Memory B cell (primary cell): ENCODE results near the gene PCDHGB3.
"Not testable (repeated sequence)": the region's sequence is repeated elsewhere in the genome, so short reads cannot be mapped to it uniquely, and the experiment has no call there.

Experiments
- ATAC-seq: fragments of 150-1000 bp; cut with Tn5 transposase; 2 replicates; pipeline ENCODE4 v1.10.0; 2021; ENCODE audit warnings: low read depth, mild to moderate bottlenecking, moderate library complexity
- DNase-seq, 2 donors: peaks; one replicate each; pipeline ENCODE4 v3.0.0; 2022; ENCODE audit warnings: low spot score in 2 of 2
- H3K27ac Mint-ChIP-seq: one replicate; pipeline ENCODE4 v1.8.0; 2022; ENCODE audit warnings: mild to moderate bottlenecking, moderate library complexity, mixed read lengths
- H3K27me3 Mint-ChIP-seq: one replicate; pipeline ENCODE4 v1.8.0; 2022; ENCODE audit warnings: mixed read lengths
- H3K36me3 Mint-ChIP-seq: one replicate; pipeline ENCODE4 v1.8.0; 2022; ENCODE audit warnings: mild to moderate bottlenecking, mixed read lengths
- H3K4me1 Mint-ChIP-seq: one replicate; pipeline ENCODE4 v1.8.0; 2022; ENCODE audit warnings: mixed read lengths
- H3K4me3 Mint-ChIP-seq: one replicate; pipeline ENCODE4 v1.8.0; 2022; ENCODE audit warnings: mild to moderate bottlenecking, moderate library complexity, mixed read lengths
- H3K9me3 Mint-ChIP-seq: one replicate; pipeline ENCODE4 v1.8.0; 2022; ENCODE audit warnings: mixed read lengths

The PCDHGB3 gene

DNA sequence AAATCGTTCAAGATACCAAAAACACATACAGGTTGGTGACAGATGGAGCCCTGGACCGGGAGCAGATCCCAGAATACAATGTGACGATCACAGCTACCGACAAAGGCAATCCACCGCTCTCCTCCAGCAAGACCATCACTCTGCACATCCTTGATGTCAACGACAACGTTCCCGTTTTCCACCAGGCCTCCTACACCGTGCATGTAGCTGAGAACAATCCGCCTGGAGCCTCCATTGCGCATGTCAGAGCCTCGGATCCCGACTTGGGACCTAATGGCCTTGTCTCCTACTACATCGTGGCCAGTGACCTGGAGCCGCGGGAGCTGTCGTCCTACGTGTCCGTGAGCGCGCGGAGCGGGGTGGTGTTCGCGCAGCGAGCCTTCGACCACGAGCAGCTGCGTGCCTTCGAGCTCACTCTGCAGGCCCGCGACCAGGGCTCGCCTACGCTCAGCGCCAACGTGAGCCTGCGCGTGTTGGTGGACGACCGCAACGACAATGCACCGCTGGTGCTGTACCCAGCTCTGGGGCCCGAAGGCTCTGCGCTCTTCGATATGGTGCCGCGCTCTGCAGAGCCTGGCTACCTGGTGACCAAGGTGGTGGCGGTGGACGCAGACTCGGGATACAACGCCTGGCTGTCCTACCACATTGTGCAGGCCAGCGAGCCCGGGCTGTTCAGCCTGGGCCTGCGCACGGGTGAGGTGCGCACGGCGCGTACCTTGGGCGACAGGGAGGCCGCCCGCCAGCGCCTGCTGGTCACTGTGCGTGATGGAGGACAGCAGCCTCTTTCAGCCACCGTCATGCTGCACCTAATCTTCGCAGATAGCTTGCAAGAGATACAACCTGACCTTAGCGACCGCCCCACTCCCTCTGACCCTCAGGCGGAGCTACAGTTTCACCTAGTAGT lies 1.8 kb downstream of the PCDHGB3 start:
- Mint-ChIP-seq H3K4me1 (peaks cover 2% of the 10 kb centered on the region), H3K27ac (no peak overlapping the region), H3K36me3 (peaks cover 3% of the 10 kb centered on the region), H3K27me3 (peaks cover 10% of the 10 kb centered on the region), H3K9me3 (peaks cover 8% of the 10 kb centered on the region), H3K4me3 (no peak overlapping the region)
- no peak for ATAC-seq
- no peak for DNase-seq

GRCh38 chr5:141373673-141374317 lies 3.8 kb downstream of the PCDHGB3 start, which contains the start of gene PCDHGA6:
PCDHGA6 (plus strand) TSS chr5:141373891; CDS start chr5:141374084, 193 bp downstream.
- Mint-ChIP-seq H3K4me3 (peak within 1 kb of the TSS; percentile 24), H3K27me3 (peaks cover 9% of the 10 kb centered on the region), H3K9me3 (peaks cover 10% of the 10 kb centered on the region), H3K27ac (no peak within 1 kb of the TSS), H3K36me3 (peaks cover 5% of the 10 kb centered on the region), H3K4me1 (peaks cover 2% of the 10 kb centered on the region)
- DNase-seq (no peak), ATAC-seq (no peak)

DNA sequence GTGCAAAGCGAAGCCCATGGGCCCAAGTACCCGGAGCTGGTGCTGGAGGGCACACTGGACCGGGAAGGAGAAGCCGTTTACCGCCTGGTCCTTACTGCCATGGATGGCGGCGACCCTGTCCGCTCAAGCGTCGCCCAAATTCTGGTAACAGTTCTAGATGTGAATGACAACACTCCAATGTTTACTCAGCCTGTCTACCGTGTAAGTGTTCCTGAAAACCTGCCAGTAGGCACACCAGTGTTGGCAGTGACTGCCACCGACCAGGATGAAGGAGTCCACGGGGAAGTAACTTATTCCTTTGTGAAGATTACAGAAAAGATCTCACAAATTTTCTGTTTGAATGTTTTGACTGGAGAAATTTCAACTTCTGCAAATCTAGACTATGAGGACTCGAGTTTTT lies 4.6 kb downstream of the PCDHGB3 start:
- no peak for DNase-seq
- H3K27ac Mint-ChIP-seq, result no peak overlapping the region
- peaks cover 10% of the 10 kb centered on the region for H3K9me3 Mint-ChIP-seq
- H3K4me1 Mint-ChIP-seq, result peaks cover 2% of the 10 kb centered on the region
- H3K27me3 Mint-ChIP-seq, result peaks cover 11% of the 10 kb centered on the region
- ATAC-seq, result no peak
- H3K36me3 Mint-ChIP-seq, result peaks cover 6% of the 10 kb centered on the region
- H3K4me3 Mint-ChIP-seq, result no peak overlapping the region

GRCh38 chr5:141375444-141376155 lies 5.6 kb downstream of the PCDHGB3 start:
- ATAC-seq, H3K4me1 Mint-ChIP-seq, H3K9me3 Mint-ChIP-seq, DNase-seq, H3K36me3 Mint-ChIP-seq, H3K27ac Mint-ChIP-seq, H3K4me3 Mint-ChIP-seq: not testable (repeated sequence)
- H3K27me3 Mint-ChIP-seq, result peaks cover 11% of the 10 kb centered on the region

DNA sequence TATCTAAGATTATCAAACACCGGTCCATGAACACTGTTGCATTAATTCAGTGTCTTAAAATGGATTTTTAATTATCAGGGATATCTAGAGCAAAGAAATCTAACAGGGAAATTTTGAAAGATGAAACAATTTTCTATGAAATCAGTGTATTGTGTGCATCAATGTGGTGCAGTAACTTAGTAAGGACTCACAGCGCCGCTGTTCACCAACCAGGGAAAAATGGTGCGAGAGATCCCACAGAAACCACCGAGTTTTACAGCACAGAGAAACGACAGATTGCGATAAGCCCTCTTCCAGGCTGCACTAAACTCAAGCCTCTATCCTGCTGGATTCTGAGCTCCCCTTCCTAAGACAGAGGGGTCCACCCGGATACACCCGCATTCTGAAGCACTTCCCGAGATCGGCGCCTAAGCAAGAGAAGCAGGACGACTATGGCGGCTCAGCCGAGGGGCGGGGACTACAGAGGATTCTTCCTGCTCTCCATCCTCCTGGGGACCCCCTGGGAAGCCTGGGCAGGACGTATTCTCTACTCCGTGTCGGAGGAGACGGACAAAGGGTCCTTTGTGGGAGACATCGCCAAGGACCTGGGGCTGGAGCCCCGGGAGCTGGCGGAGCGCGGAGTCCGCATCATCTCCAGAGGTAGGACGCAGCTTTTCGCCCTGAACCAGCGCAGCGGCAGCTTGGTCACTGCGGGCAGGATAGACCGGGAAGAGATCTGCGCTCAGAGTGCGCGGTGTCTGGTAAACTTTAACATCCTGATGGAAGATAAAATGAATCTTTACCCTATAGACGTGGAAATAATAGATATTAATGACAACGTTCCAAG lies 12.6 kb downstream of the PCDHGB3 start, which contains the start of gene PCDHGA7:
Gene PCDHGA7, plus strand, starts transcription at position 274 of the 826 bp plus-strand sequence. Its CDS starts 158 bp downstream, at position 432.
- H3K4me3 Mint-ChIP-seq, result peak within 1 kb of the TSS; percentile 78
- H3K27ac Mint-ChIP-seq, result no peak within 1 kb of the TSS
- ATAC-seq, result no peak

DNA sequence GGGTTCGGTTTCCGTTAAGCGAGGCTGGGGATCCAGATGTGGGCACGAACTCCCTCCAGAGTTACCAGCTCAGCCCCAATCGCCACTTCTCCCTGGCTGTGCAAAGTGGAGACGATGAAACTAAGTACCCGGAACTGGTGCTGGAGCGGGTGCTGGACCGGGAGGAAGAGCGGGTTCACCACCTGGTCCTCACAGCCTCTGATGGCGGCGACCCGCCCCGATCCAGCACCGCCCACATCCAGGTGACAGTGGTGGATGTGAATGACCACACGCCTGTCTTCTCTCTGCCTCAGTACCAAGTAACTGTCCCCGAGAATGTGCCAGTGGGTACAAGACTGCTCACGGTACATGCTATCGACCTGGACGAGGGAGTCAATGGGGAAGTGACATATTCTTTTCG lies 13.3 kb downstream of the PCDHGB3 start:
- H3K4me1 Mint-ChIP-seq, result no peaks in the 10 kb centered on the region
- H3K36me3 Mint-ChIP-seq, result peaks cover 3% of the 10 kb centered on the region
- no peak overlapping the region for H3K4me3 Mint-ChIP-seq
- peaks cover 21% of the 10 kb centered on the region for H3K27me3 Mint-ChIP-seq
- ATAC-seq (no peak), DNase-seq (no peak)
- H3K27ac Mint-ChIP-seq, result no peak overlapping the region
- H3K9me3 Mint-ChIP-seq, result peaks cover 7% of the 10 kb centered on the region

More for the DNA sequence above, 12.6 kb downstream of the PCDHGB3 start, which contains the start of gene PCDHGA7:
- H3K4me1 Mint-ChIP-seq, result no peaks in the 10 kb centered on the region
- DNase-seq, result peak in 1 of 2 donors; percentile 9
- H3K36me3 Mint-ChIP-seq, result peaks cover 3% of the 10 kb centered on the region
- H3K9me3 Mint-ChIP-seq, result peaks cover 7% of the 10 kb centered on the region
- peaks cover 21% of the 10 kb centered on the region for H3K27me3 Mint-ChIP-seq

GRCh38 chr5:141384471-141385267 lies 14.6 kb downstream of the PCDHGB3 start:
- DNase-seq, result no peak
- Mint-ChIP-seq H3K27me3 (peaks cover 21% of the 10 kb centered on the region), H3K4me1 (no peaks in the 10 kb centered on the region), H3K4me3 (no peak overlapping the region), H3K9me3 (peaks cover 6% of the 10 kb centered on the region), H3K27ac (no peak overlapping the region), H3K36me3 (no peaks in the 10 kb centered on the region)
- no peak for ATAC-seq

DNA sequence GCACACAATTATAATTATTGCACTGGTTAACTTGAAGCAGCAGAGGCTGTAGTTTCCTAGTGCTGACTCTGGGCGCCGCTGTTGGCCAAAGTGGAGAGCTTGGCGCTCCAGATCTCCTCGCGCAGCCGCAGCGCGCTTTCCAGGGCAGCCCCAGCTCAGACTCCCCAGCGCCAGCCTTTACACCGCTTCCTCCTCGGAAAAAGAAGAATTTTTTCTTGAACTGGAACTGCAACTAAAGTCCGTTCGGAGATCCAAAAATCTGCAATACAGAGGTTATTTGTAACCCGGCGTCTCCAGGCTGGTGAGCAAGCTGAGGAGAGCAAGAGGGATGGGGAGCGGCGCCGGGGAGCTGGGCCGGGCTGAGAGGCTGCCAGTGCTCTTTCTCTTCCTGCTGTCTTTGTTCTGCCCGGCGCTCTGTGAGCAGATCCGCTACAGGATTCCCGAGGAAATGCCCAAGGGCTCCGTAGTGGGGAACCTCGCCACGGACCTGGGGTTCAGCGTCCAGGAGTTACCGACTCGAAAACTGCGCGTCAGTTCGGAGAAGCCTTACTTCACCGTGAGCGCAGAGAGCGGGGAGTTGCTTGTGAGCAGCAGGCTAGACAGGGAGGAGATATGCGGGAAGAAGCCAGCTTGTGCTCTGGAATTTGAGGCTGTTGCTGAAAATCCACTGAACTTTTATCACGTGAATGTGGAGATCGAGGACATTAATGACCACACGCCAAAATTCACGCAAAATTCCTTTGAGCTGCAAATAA lies 17.7 kb downstream of the PCDHGB3 start, which contains the start of gene PCDHGB4:
Gene PCDHGB4, plus strand, starts transcription at position 142 of the 755 bp plus-strand sequence. Its CDS starts 187 bp downstream, at position 329.
- not testable (repeated sequence) for H3K4me1 Mint-ChIP-seq, H3K27ac Mint-ChIP-seq, H3K9me3 Mint-ChIP-seq, H3K36me3 Mint-ChIP-seq
- ATAC-seq (peak; percentile 58), DNase-seq (peak in 1 of 2 donors; percentile 16)
- peak within 1 kb of the TSS; percentile 34 for H3K4me3 Mint-ChIP-seq
- H3K27me3 Mint-ChIP-seq, result peaks cover 21% of the 10 kb centered on the region

DNA sequence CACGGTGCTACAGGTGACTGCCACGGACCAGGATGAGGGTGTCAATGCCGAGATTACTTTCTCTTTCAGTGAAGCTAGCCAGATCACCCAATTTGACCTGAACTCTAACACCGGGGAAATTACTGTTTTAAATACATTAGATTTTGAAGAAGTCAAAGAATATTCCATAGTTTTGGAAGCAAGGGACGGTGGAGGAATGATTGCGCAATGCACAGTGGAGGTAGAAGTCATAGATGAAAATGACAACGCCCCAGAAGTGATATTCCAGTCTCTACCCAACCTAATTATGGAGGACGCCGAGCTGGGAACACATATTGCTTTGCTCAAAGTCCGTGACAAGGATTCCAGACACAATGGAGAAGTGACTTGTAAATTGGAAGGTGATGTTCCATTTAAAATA lies 18.6 kb downstream of the PCDHGB3 start:
- no peak for DNase-seq
- no peak for ATAC-seq
- Mint-ChIP-seq H3K36me3 (peaks cover 5% of the 10 kb centered on the region), H3K27ac (no peak overlapping the region), H3K4me3 (no peak overlapping the region), H3K4me1 (peaks cover 2% of the 10 kb centered on the region), H3K9me3 (peaks cover 4% of the 10 kb centered on the region), H3K27me3 (peaks cover 18% of the 10 kb centered on the region)

GRCh38 chr5:141389153-141390042 lies 19.4 kb downstream of the PCDHGB3 start:
- Mint-ChIP-seq H3K27ac (no peak overlapping the region), H3K4me3 (no peak overlapping the region), H3K9me3 (peaks cover 8% of the 10 kb centered on the region)

DNA sequence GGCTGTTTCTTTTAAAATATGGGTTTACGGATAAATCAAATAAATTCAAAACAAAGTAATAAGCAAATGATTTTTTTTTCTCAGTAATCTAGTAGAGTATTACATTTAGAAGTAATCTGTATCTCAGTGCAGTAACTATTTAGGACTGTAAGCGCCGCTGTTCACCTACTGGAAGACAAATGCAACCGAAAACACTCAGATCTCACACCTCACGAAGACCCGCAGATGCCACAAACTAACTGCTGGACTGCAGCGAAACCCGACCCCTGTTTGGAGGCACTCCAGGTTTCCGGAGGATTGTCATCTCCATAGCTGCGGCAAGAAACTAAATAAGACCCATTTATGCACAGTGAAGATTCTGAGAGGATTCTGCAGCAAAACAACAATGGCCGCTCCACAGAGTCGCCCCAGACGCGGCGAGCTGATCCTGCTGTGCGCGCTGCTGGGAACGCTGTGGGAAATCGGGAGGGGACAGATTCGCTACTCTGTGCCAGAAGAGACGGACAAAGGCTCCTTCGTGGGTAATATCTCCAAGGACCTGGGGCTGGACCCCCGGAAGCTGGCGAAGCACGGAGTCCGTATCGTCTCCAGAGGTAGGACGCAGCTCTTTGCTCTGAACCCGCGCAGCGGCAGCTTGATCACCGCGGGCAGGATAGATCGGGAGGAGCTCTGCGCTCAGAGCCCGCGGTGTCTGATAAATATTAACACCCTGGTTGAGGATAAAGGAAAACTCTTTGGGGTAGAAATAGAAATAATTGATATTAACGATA lies 22.6 kb downstream of the PCDHGB3 start, which contains the start of gene PCDHGA8:
Gene PCDHGA8, plus strand, starts transcription at position 205 of the 770 bp plus-strand sequence. Its CDS starts 181 bp downstream, at position 386.
- H3K4me1 Mint-ChIP-seq, result peaks cover 2% of the 10 kb centered on the region
- no peak for DNase-seq
- no peak within 1 kb of the TSS for H3K27ac Mint-ChIP-seq
- H3K4me3 Mint-ChIP-seq, result no peak within 1 kb of the TSS
- H3K9me3 Mint-ChIP-seq, result peaks cover 8% of the 10 kb centered on the region
- peaks cover 5% of the 10 kb centered on the region for H3K36me3 Mint-ChIP-seq
- no peak for ATAC-seq
- peaks cover 21% of the 10 kb centered on the region for H3K27me3 Mint-ChIP-seq

More at GRCh38 chr5:141389153-141390042, 19.4 kb downstream of the PCDHGB3 start:
- peaks cover 2% of the 10 kb centered on the region for H3K4me1 Mint-ChIP-seq
- no peak for DNase-seq
- H3K36me3 Mint-ChIP-seq, result peaks cover 5% of the 10 kb centered on the region
- ATAC-seq, result no peak
- peaks cover 21% of the 10 kb centered on the region for H3K27me3 Mint-ChIP-seq
